ENCODE data around the gene PRPF18. TPM values are rescaled to one million over a fixed set of nuclear protein-coding genes. Genes with fewer than 3 reads are reported as not detected.
"Not testable (repeated sequence)": the region's sequence is repeated elsewhere in the genome, so short reads cannot be mapped to it uniquely, and the experiment has no call there.

The PRPF18 gene, protein sequence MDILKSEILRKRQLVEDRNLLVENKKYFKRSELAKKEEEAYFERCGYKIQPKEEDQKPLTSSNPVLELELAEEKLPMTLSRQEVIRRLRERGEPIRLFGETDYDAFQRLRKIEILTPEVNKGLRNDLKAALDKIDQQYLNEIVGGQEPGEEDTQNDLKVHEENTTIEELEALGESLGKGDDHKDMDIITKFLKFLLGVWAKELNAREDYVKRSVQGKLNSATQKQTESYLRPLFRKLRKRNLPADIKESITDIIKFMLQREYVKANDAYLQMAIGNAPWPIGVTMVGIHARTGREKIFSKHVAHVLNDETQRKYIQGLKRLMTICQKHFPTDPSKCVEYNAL
- total RNA-seq (2014; rRNA removed; shearing (Covaris generic)), result 48.5 and 56.5 TPM in 2 replicates

DNA sequence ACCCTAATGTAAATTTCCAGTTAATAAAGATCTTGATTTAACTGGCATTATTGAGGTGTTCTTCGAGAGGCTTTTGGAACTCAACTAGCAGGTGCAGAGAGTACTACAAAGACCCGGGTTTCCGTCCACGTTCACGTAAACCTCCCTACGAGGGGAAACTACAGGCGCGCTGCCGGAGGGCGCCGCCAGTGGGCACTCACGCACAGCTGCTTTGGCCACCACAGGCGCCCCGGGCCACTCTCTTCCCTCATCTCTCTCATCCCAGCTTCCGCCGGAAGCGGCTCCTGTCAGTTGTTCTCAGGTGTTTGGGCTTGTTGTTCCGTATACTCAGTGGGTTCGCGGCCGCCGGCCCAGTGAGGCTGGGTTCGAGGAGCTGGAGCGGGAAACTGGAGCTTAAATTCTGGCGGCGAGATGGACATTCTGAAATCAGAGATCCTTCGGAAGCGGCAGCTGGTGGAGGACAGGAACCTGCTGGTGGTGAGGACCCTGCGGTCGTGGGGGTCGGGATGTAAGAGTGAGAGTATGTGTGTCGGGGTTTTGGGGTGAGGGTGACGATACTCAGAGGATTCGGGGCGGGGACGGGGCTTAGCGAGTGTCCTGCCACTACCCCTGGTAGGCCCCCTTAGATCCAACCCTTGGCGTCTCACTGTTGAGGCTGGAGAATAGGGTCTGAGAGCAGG, at the start of gene PRPF18:
PRPF18 (plus strand) TSS at position 290 of the 680 bp plus-strand sequence; CDS start at position 412, 122 bp downstream.
- DNase-seq (ENCODE audit: low read depth), result peak; percentile 89

DNA sequence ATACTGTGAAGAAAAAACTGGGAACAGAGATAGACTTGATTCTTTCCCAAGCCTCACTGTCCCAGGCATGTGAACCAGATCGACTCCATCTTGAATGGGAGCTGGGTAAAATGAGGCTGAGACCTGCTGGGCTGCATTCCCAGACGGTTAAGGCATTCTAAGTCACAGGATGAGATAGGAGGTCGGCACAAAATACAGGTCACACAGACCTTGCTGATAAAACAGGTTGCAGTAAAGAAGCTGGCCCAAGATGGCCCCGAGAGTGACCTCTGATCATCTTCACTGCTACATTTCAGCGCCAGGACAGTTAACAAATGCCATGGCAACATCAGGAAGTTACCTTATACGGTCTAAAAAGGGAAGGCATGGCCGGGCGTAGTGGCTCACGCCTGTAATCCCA, 48.8 kb upstream of the PRPF18 start:
- not testable (repeated sequence) for DNase-seq (ENCODE audit: low read depth)

DNA sequence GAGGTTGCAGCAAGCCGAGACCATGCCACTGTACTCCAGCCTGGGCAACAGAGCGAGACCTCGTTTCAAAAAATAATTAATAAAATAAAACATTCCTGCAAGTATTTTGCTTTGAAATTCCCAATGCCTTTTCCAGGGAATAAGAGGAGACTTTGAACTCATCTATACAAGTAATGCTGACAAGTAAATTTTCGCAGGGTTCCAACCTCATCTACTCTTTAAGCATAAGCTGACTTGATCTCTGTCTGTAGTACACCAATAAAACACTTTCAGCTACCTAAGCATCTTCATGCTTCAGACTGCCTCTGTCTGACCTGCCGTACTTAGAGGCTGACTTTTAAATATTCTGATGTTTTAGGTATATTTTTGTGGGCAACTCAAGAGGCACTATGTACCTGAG, 44.2 kb upstream of the PRPF18 start:
- no peak for DNase-seq (ENCODE audit: low read depth)

DNA sequence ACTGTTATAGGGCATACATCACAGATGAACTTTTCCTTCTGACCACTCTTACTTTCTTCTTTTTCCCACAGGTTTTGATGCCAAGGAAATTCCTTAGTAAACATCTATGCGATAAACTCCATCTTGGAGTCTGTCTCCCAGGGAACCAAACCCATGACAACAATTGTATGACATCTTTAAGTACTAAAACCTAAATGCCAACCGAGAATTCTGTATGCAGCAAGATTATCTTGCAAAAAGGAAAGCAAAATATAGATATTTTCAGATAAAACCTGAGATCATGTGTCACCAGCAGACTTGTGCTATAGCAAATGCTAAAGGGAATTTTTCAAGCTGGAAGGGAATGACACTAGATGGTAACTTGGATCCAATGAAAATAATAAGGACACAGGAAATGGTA, 36.0 kb upstream of the PRPF18 start:
- no peak for DNase-seq (ENCODE audit: low read depth)

DNA sequence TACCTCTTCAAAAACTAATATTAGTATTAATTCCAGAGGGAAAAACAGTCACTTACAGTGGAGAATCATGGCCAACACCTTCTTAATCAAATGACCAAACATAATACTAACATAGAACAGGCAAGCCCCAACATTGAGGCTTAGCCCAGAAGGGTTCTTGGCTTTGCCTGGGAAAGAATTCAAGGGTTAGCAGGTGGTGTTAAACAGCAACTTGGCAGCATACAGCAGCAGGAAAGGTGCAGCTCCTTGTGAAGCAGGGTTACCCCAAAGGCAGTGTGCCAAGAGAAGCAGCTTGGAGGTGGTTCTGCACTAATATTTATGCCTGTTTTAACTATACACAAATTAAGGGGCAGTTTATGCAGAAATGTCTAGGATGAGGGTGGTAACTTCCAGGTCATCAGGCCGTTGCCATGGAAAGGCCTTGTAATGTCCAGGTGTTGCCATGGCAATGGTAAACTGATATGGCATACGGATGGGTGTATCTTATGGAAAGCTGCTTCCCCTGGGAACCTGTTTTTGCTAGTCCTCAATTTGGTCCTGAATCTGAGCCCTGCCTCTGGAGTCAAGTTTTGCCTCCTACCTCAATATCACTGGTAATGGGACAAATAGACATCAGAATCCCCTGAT, 30.8 kb upstream of the PRPF18 start:
- peak; percentile 6 for DNase-seq (ENCODE audit: low read depth)

DNA sequence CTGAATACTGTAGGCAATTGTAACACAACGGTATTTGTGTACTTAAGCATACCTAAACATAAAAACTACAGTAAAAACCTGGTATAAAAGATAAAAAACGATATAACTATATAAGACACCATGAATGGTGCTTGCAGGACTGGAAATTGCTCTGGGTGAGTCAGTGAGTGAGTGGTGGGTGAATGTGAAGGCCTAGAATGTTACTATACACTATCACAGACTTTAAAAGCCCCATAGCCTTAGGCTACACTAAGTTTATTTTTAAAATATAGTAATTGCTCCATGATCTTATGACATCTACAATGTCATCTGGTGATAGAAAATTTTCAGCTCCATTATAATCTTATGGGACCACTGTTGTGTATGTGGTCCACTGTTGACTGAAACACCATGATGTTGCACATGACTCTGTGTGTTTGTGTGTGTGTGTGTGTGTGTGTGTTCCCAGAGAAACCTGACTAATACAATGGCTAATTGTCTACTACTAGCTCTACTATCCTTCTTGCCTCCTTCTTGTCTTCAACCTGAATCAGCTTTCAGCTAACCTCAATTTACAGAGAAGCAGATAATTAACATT, 27.6 kb upstream of the PRPF18 start:
- peak; percentile 13 for DNase-seq (ENCODE audit: low read depth)

DNA sequence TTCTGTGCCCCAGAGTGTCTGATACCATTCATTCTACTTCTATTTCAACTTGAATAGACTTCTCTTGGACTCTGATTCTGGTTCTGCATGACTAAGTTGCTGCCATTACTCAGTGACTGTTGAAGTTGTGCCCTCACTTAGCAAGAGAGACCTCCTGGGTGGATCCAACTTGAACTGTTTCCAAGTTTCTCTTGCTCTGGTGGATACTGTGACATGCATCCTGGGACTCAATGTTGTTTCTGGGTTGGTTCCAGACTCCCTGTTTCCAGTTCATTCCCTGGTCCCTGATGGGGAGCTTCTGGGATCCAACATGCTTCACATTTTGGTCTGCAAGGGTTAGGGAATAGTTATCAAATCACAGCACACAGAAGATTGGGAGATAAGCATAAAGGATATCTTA, 26.2 kb upstream of the PRPF18 start:
- peak; percentile 80 for DNase-seq (ENCODE audit: low read depth)

DNA sequence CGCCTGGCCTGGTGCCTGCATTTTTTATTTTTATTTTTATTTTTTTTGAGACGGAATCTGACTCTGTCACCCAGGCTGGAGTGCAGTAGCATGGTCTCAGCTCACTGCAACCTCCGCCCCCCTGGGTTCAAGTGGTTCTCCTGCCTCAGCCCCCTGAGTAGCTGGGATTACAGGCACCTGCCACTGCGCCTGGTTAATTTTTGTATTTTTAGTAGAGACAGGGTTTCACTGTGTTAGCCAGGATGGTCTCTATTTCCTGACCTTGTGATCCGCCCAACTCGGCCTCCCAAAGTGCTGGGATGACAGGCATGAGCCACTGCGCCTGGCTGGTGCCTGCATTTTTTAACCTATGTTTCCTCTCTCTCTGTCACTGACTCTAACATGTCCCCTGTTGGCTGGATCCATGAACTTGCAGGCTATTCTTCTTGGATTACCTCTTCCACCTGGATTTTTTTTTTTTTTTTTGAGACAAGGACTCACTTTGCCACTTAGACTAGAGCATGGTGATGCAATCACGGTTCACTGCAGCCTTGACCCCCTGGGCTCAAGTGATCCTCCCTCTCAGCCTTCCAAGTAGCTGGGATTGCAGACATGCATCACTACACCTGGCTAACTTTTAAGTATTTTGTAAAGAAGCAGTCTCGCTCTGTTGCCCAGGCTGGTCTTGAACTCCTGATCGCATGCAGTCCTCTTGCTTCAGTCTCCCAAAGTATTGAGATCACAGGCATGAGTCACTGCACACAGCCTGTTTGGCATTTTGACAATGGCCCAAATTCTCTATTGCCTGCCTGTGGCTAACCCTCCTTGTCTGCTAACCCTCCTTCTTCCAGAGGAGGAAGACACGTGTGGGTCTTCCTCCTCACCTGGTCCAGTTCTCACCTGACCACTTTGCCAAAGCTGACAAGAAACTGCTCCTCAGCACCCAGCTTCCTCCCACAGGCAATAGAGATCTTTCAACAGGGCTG, 23.0 kb upstream of the PRPF18 start:
- DNase-seq (ENCODE audit: low read depth), result no peak

DNA sequence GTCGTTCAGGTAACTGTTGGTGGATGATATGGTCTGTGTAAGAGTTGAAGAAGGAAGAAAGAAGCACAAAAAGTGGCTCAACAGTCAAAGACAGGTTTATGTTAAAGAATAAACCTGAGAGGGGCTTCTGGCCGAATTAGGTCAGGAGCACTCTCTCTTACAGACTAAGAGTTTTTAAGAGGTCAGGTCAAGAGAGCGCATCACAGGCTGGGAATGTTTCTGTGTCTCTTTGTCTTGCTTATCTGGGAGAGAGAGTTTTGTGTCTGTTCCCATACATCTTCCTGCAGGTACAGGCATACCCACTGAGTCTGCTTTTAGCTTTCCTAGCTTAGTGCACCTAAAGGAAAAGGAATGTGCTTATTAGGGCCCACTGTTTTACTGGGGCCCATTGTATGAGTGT, 22.2 kb upstream of the PRPF18 start:
- DNase-seq (ENCODE audit: low read depth), result no peak

DNA sequence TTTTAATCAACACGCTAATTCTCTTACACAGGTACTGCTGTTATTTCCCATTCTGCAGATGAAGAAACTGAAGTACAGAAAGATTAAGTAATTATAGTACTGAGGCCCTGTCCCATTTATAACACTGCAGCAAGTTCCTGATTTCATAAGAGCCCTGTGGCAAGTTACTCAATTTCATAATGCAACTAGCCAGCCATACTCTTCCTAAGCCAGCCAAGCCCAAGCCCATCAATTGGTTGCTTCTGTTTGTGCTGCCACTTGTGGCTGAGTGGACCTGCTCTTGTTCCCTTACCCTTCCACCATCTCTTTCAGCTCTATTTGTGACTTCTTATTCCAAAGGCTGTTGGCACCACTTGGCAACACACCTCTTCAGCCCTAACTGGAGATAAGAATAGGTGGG, 19.7 kb upstream of the PRPF18 start:
- DNase-seq (ENCODE audit: low read depth), result no peak

DNA sequence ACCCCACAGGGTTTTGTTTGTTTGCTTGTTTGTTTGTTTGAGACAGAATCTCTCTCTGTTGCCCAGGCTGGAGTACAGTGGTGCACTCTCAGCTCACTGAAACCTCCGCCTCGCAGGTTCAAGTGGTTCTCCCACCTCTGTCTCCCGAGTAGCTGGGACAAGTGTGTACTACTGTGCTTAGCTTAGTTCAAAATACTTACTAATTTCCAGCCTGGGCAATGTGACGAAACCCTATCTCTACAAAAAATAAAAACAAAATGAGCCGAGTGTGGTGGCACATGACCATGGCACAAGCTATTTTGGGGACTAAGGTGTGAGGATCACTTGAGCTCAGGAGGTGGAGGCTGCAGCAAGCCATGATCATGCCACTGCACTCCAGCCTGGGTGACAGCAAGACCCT, 15.2 kb upstream of the PRPF18 start:
- no peak for DNase-seq (ENCODE audit: low read depth)

DNA sequence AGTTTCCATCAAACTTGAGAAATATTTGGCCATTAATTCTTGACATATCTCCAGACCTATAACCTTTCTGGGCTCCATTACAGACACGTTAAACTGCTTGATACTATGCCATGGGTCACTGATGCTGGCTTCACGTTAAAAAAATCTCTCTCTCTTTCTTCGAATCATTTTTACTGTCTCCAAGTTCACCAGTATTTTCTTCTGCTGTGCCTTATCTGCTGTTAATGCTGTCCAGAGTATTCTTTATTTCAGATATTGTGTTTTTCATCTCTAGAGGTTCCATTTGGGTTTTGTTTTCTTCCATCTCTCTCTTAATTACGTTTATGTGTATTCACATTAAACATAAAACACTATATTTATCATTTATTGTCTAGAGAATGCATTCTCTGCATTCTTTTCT, 12.8 kb upstream of the PRPF18 start:
- DNase-seq (ENCODE audit: low read depth), result no peak

DNA sequence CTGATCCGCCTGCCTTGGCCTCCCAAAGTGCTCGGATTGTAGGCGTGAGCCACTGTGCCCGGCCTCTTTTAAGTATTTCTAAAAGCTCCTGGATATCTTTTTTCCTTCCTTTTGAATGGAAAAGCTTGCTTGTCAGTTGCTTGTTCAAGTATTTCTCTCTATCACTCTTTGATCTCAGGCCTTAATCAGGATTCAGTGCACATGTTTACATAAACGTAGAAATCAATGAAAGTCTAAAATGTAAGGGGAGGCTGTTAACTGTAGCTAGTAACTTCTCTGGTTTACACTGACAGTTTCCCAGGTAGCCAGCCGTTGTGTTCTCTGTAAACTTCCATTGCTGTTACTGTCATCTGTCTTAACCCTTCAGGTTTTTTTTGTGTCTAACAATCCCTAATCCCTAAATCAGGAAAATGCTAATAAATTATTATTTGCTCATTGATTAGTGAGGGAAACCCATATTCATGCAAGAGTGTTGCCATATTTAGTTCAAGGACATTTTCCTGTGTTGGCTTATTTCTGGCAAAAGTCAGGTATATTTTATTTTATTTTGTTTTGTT, 1.5 kb upstream of the PRPF18 start:
- no peak for DNase-seq (ENCODE audit: low read depth)

DNA sequence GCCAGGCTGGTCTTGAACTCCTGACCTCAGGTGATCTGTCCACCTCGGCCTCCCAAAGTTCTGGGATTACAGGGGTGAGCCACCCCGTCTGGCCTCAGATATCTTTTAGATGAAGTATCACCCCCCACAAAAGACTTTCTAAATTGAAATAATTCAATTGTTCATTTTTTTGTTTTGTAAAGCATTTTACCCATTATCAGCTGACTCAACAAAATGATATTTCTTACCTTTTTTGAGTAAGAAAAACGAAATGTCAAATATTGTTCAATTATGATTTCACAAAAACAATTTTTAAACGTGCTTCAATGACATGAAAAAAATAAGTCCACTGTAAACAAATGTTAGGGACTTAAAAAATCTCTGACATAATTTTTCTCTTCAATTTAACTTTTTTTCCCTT, 822 bp upstream of the PRPF18 start:
- DNase-seq (ENCODE audit: low read depth), result no peak

DNA sequence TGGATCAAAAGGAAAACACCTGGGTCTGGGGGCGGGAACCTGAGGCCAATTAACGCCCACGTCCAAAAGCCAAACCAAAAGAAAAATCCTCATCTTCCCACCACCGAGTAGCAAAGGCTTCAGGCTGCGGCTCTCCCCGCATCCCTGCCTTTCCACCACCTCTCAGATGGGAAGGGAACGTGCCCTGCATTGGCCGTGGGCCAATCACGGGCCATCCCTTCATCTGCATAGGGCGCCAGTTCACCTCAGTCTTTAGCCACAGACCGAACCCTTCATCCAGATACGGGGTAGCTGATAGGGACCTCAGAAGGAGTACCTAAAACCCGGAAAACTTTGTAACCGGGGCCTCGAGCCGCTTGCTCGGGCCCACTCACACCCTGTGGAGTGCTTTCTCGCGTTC, 626 bp downstream of the PRPF18 start:
- no peak for DNase-seq (ENCODE audit: low read depth)

DNA sequence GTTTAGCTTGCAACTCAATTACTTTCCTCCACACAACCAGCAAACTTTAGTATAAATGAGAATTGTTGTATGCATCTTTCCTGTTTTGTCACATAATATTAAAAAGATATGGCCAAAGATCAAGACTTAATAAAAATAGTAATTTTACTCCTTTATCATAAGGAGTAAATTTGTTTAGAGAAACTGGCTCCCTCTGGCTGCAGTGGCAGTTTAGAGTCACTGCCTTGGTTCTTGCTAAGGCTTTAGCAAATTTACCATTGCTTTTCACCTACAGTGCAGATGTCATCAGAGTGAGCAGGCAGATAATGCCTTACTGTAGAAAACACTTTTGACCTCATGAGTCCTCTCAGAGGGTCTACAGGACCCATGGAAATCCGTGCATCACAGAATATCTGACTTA, 2.6 kb downstream of the PRPF18 start:
- DNase-seq (ENCODE audit: low read depth), result no peak

DNA sequence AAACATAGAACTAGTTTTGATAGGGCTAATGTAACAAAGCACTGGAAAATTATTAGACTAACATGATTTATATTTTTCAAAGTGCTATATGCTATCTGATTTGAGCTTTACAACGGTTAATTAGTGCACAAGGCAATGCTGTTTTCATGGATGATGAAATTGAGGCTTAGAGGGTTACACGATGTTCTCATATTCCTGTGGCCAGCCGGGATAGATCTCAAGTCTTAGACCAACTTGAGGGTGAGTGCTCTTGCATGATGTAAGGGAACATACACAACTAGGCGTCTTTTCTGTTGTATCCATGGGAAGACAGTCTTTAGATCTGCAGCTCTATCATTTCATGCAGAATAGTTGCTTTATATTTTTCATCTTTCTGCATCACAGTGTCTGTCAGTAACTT, 4.1 kb downstream of the PRPF18 start:
- no peak for DNase-seq (ENCODE audit: low read depth)

DNA sequence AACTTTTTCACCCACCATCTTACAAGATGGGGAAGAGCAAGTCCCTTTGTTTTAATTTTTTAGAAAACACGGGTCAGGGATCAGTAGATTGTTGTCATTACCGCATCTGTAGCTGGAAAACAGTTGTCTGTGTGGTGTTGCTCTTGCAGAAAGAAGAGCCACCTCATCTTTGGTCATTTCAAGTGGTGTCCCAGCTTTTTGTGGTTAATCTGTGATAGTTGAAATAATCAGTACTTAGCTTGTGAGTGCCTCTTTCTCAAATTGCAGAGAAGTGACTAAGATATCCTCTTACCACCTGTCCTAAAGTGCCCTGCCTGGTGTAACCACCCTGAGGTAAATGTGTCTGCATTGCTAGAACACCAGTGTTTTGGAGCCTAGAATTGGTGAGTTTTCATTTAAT, 5.5 kb downstream of the PRPF18 start:
- DNase-seq (ENCODE audit: low read depth), result no peak

DNA sequence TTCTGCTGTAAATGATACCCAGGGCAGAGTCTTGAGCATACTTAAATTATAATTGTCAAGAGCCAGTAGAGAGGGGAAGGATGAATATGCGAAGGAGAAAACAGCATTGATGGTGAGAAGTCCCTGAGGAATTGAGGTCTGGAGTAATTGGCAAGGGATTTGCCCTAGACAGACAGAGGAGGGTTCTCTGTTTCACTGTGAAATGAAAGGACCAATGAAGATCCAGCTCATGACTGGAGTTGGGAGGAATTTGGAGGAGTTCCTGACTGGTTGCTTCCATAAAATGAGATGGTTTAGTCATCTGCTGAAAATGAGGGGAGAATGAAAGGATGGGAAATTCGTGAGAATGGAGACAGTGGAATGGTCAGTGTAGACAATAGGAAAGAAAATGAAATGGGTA, 6.8 kb downstream of the PRPF18 start:
- peak; percentile 1 for DNase-seq (ENCODE audit: low read depth)

DNA sequence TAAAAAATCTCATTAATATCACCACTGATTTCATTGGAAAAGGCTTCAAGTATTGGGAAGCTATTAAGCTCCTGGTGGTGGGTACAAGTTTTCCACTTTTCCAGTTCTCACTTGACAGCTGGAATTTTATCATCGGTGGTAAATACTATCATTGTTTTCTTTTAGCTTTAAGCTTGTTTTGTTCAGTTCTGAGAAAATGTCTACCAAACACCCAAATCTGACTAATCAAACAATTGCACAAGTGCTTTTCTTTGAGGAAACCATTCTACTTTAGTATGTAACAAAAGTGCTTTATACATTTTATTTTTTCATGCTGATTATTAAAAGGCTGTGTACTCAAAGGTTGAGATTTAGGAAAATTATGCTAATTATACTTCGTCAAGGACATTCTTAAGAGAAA, 7.9 kb downstream of the PRPF18 start:
- no peak for DNase-seq (ENCODE audit: low read depth)

DNA sequence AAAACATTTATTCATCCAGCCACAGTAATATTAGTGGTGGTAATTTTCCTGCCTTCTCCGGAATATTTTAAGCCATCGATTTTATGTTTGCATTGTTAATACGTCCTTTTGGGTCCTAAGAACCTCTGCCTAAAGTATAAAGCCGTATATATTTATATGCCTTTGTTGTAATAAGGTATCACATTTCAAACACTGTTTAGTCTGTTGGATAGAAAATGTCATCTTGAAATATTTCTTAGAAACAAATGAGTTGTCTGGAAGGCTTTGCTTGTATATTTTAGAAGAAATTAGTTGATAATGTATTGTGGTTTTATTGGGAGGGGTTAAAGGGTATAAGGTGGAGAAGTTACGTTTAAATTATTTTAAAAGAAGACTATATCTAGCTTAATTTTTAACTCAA, 11.1 kb downstream of the PRPF18 start:
- DNase-seq (ENCODE audit: low read depth), result no peak

All from Daoy (cell line).